SK-N-SH (cell line): ENCODE data around the gene SLC26A3.

Source experiments
- CTCF ChIP-seq: fragments of 200-600 bp; sonication (generic); IDR thresholded peaks from 2 replicates; pipeline ENCODE4 v1.6.1; 2017; ENCODE audit warnings: antibody characterized with exemption, mild to moderate bottlenecking, moderate library complexity
- MXI1 ChIP-seq: IDR thresholded peaks from 2 replicates; pipeline ENCODE4 v1.6.1; 2012; ENCODE audit warnings: mild to moderate bottlenecking, low read depth, low read length, improper control_type of control experiment
- POLR2AphosphoS5 ChIP-seq: IDR thresholded peaks from 2 replicates; pipeline ENCODE4 v1.6.1; 2012; ENCODE audit warnings: low read depth, low read length

- TF ChIP-seq CTCF (no peak), POLR2AphosphoS5 (no peak), MXI1 (no peak)
These were observed 24.5 kb upstream of the SLC26A3 start for GRCh38 chr7:107827501-107827900.
